HG03378 (cell line): ENCODE measurements around the gene CLEC18A.
"Not testable (repeated sequence)": the region's sequence is repeated elsewhere in the genome, so short reads cannot be mapped to it uniquely, and the experiment has no call there.

Source experiments
- ATAC-seq: cut with Tn5 transposase; IDR thresholded peaks from one replicate; pipeline ENCODE4 v1.9.1; 2021; ENCODE audit warnings: mild to moderate bottlenecking, moderate library complexity; ENCODE audit not compliant: unreplicated experiment

The CLEC18A gene

GRCh38 chr16:69951672-69952031, 518 bp downstream of the CLEC18A start:
- not testable (repeated sequence) for ATAC-seq

GRCh38 chr16:69952116-69952515, 982 bp downstream of the CLEC18A start:
- not testable (repeated sequence) for ATAC-seq

GRCh38 chr16:69952572-69953355, 1.6 kb downstream of the CLEC18A start:
- not testable (repeated sequence) for ATAC-seq

GRCh38 chr16:69954241-69954640, 3.1 kb downstream of the CLEC18A start:
- not testable (repeated sequence) for ATAC-seq

GRCh38 chr16:69963312-69963711, 12.2 kb downstream of the CLEC18A start:
- ATAC-seq, result not testable (repeated sequence)

GRCh38 chr16:69964960-69965660, 14.0 kb downstream of the CLEC18A start:
- not testable (repeated sequence) for ATAC-seq

- ATAC-seq, result not testable (repeated sequence)
Observed at GRCh38 chr16:69965661-69966054, 14.5 kb downstream of the CLEC18A start.

- ATAC-seq, result not testable (repeated sequence)
Observed at GRCh38 chr16:69967688-69968087, 16.6 kb downstream of the CLEC18A start.

GRCh38 chr16:69968125-69968524, 17.0 kb downstream of the CLEC18A start:
- ATAC-seq, result not testable (repeated sequence)

- ATAC-seq, result not testable (repeated sequence)
Observed at GRCh38 chr16:69969657-69970056, 18.5 kb downstream of the CLEC18A start.

- ATAC-seq, result not testable (repeated sequence)
Observed at GRCh38 chr16:69972120-69972519, 21.0 kb downstream of the CLEC18A start.

GRCh38 chr16:69972935-69973334, 21.8 kb downstream of the CLEC18A start:
- ATAC-seq, result not testable (repeated sequence)

GRCh38 chr16:69985196-69985595, 34.1 kb downstream of the CLEC18A start:
- ATAC-seq, result not testable (repeated sequence)

- ATAC-seq, result not testable (repeated sequence)
Observed at GRCh38 chr16:69997956-69998355, 46.8 kb downstream of the CLEC18A start.

GRCh38 chr16:69999801-70000200, 48.7 kb downstream of the CLEC18A start:
- ATAC-seq, result not testable (repeated sequence)

- ATAC-seq, result not testable (repeated sequence)
Observed at GRCh38 chr16:70003511-70003910, 52.4 kb downstream of the CLEC18A start.

- ATAC-seq, result not testable (repeated sequence)
Observed at GRCh38 chr16:70008604-70009003, 57.5 kb downstream of the CLEC18A start.

GRCh38 chr16:70010615-70011014, 59.5 kb downstream of the CLEC18A start:
- not testable (repeated sequence) for ATAC-seq

- not testable (repeated sequence) for ATAC-seq
Observed at GRCh38 chr16:70011120-70011519, 60.0 kb downstream of the CLEC18A start.

GRCh38 chr16:70012354-70012753, 61.2 kb downstream of the CLEC18A start:
- not testable (repeated sequence) for ATAC-seq

GRCh38 chr16:70012951-70013350, 61.8 kb downstream of the CLEC18A start:
- ATAC-seq, result not testable (repeated sequence)
